Measurements from ENCODE around the gene CUX1.

Gene CUX1

DNA sequence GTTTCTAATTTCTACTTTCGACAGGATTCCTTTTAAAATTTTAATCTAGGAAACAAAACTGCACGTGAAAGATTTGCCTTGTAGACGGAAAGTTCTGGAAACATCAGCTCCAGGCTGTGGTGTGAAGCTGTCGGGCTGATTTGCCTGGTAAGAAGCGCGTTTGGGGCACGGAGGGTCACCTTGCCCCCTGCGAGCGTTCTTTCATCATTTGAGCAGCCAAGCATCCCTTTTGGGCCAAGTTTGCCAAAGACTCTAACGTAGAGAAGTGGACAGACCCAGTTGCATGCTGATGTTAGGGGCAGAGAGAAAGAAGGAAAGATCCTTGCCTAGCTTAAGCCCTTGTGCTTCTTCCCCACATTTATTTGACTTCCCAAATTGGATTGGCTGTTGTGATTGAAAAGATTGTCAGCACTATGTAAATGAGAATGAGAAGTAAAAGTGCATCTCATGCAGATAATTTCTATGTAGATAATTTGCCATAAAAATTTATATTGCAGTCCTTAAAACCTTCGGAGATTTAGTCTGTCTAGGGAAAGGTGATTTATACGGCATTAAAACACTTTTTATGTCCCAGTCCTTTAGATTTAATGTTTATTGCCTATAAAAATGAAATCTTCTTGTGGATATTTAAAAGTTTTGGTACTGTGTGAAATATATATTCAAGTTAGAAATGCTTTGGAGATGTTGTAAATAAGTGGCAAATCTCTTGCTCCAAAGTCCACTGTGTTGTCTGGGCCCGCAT is 76.1 kb downstream of the CUX1 start:
- DNase-seq (ENCODE audit: low read depth): no peak

DNA sequence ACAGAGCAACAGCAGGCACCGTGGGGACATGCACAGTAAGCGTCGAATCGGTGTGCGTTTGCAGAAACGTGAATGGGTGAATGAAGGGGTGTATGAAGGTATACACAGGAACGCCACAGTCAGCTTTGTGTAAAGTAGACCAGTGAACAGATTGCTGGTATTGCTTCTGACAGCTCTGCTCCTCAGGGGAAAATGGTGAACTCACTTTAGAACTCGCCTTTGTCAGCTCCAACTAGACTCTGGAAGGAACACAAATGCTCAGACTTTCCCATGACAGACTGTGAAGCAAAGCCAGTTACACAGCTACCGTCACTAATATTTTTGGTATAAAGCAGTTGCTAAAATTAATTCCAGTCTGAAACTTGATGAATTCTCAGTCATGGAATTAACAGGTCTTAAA is 78.9 kb downstream of the CUX1 start:
- no peak for DNase-seq (ENCODE audit: low read depth)

GRCh38 chr7:101896941-101897340 is 79.5 kb downstream of the CUX1 start:
- DNase-seq (ENCODE audit: low read depth): no peak

DNA sequence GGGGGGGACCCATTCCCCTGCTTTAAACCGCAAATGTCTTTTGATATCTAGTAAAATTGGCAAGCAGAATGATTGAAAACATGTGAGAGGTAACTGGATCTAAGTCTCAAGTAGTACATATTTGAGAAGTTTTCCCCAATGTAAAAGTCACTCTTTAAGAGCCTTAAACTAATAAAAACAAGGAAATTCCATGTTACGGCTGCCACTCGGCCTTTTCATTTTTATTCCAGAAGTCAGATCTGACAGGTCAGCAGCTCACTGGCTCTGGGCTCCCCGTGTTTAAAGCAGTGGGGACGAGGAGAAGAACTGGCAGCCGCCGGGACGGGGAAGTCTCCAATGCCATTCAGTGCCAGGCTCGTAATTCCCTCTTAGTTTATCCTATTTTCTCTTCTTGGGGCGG is 80.7 kb downstream of the CUX1 start:
- peak; percentile 16 for DNase-seq (ENCODE audit: low read depth)

DNA sequence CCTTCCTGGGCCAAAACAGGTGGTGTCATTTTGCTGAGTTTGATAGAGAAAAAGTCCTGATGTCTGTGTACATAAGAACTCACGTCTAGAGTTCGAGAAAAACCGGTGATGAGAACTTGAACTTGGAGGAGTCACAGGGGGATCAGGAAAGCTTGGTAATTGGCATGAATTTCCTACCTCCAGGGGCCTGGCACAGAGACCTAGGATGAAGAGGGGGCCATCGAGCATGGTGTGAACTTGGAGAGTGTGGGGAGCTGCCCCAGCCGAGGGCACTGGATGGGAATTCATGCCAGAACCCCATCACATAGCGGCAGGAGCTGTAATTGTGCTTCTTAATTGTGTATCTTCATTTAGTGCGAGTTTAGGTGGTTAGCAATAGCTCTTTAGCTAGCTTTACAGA is 82.2 kb downstream of the CUX1 start:
- DNase-seq (ENCODE audit: low read depth): no peak

DNA sequence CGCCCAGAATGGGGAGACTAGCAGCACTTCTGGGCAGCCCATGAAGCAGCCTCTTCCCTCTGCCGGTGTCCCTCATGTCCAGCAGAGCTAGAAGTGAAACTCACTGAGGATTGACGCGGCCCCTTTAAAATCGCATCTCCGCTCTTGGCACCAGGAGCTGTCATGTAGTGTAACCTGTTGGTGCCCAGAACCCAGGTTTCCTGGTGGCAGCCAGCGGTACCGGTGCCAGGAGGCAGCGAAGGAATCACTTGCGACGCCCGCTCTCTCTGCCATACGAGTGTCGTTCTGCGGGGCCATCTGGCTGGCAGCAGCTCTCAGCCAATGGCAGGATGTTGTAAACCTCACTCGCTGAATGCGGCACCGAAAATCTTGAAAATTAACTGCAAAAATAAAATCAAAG is 82.7 kb downstream of the CUX1 start:
- DNase-seq (ENCODE audit: low read depth): no peak

GRCh38 chr7:101901661-101902491 is 84.5 kb downstream of the CUX1 start:
- peak; percentile 42 for DNase-seq (ENCODE audit: low read depth)

DNA sequence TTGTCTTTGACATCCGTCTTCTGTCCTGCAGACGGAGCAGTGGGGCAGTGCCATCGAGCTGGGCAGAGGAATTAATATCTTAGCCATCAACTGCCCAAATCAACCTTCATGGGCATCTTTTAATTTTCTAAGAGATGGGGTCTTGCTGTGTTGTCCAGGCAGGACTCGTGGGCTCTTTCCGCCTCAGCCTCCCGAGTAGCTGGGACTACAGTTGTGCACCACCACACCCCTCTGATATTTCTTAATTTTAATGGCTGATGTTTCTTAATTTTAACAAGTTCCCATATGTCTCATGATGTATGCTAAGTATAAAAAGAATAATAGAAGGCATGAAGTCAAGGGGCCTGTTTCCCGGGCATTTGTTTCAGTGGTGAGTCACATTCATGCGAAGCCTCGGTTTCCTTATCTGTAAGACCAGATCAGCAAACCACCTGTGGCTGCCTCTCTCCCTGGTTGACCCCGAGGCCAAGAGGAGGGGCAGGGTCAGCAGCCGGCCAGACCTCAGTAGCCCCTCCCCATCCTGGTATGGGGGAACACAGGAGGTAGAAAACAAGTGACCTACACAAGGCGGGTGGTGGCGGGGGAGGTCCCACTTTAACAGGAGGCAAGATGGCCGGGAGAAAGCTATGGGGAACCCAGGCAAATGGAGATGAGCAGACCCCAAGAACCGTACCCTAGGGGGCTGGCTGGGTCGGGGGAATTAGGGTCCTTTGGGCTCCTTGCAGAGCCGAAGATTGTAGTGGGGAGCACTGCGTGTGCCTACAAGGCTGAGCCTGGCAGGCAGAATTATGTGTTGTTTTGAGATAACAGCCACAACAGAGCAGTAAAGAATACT is 85.5 kb downstream of the CUX1 start:
- DNase-seq (ENCODE audit: low read depth): no peak

DNA sequence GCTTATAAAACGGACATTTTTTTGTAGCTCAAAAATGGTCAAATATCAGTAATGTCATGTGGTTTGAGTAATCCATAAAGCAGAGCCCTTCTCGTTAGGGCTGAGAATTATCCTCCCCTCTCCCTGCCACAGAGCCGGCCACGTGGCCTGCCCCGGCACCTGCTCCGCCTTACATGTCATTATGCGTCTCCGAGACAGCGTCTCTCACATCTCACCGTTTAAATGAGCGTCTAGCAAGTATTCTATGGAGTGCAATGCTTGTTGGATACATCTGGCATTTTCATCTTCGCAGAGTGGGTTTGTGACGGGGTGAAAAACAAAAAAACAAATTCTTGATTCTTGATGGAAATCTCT is 86.1 kb downstream of the CUX1 start:
- DNase-seq (ENCODE audit: low read depth): no peak

- DNase-seq (ENCODE audit: low read depth): no peak
These were observed 86.6 kb downstream of the CUX1 start for GRCh38 chr7:101904019-101904418.

GRCh38 chr7:101905203-101905865 is 87.9 kb downstream of the CUX1 start:
- DNase-seq (ENCODE audit: low read depth): peak; percentile 15

- DNase-seq (ENCODE audit: low read depth): no peak
These were observed 89.1 kb downstream of the CUX1 start for GRCh38 chr7:101906291-101907240.

DNA sequence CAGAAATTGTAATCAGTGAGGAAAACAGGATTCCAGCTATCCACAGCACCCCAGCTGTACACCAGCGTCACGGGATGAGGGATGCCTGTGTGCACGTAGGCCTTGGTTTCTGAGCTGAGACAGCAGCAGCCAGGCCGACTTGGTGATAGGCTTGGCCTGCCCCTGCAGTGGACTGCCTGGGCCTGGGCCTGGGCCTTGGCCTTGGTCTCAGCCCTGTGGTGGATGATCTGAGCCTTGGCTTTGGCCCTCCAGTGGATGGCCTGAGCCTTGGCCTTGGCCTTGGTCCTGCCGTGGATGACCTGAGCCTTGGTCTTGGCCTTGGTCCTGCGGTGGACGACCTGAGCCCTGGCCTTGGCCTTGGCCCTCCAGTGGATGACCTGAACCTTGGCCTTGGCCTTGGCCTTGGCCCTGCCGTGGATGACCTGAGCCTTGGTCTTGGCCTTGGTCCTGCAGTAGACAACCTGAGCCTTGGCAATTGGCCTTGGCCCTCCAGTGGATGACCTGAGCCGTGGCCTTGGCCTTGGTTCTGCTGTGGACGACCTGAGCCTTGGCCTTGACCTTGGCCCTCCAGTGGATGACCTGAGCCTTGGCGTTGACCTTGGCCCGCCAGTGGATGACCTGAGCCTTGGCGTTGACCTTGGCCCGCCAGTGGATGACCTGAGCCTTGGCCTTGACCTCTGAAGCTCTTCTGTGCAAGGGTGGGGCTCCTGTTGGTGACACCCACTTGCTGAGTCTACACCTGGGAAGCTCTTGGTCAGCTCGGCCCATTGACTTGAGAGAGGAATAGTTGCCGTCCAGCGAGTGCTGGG is 93.8 kb downstream of the CUX1 start:
- DNase-seq (ENCODE audit: low read depth): no peak

DNA sequence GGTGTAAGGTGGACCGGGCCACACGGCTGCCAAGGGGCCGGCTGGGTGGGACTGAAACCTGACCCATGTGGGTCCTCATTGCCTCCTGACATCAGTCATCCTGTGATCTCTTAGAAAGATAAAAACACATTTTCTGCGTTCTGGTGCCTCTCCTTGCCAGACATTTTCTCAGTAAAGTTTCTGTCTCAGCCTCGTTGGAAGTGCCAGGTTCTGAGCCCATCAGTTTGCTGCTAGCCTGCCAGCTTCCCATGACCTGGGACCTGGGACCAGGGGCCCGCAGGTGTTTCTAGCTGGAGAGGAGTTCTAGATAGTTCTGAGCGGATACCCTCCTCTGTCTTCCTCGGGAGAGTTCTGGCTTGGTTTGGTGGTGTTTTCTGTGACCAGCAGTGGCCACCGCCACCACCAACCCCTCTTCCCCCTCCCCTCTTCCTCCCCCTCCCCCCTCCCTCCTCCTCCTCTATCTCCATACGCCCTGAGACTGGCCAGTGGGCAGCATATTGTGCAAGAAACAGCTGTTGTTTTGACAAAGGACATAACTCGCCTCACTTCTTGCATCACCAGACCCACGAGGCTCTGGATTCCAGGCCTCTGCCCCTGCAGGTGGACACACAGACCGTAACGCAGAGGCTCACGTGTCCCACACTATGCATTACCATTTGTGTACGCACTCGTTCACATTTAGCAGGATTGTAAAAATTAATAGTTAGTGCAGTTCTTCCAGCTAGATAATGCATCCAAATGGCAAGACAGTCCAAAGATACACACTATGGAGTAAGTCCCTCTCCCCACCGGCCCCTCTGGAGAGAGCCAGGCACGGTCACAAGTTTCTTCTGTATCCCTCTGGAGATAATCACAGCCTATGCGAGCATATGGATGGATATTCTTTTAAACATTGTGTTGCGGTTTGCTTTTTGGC is 94.6 kb downstream of the CUX1 start:
- peak; percentile 90 for DNase-seq (ENCODE audit: low read depth)

GRCh38 chr7:101912716-101913110 is 95.3 kb downstream of the CUX1 start:
- no peak for DNase-seq (ENCODE audit: low read depth)

DNA sequence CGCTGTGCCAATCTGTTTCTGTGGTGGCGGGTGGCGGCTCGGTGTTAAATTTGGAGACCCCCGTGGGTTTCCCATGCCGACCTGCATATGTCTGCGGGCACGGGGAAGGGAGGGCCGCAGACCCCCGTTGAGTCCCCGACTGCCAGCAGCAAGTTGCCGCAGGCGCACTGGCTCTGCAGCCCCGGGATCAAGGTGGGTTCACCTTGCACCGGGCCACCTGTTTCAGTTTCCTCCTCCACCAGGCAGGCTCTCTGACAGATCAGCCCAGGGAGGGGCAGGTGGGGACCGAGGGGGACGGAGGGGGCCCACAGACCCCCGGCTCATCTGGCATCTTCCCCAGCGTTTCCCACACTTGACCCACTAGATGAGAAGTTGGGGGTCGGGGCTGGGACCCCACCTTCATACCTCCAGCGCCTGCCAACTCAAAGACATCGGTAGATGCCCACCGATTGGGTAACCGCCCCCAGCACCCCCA is 95.9 kb downstream of the CUX1 start:
- no peak for DNase-seq (ENCODE audit: low read depth)

DNA sequence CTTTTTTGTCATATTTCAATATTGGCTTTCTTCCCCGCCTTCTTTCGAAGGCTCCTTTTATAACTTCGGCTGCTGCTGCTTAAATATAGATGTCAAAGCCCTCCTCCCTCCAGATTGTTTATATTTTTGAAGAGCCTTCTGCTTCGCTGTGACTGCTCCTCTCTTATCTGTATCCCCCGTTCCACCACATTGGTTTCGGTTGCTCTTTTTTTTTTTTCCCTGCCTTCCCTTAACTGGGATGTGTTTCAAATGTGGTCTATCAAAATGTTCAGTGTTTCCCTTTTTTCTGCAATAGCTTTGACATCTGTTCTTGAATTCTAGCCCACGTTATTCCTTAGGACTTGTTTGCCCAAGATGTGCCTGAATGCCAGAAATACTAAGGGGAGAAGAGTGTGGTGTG is 96.4 kb downstream of the CUX1 start:
- peak; percentile 34 for DNase-seq (ENCODE audit: low read depth)

GRCh38 chr7:101915000-101915399 is 97.6 kb downstream of the CUX1 start:
- DNase-seq (ENCODE audit: low read depth): no peak

All from iris pigment epithelial cell (primary cell).